ENCODE measurements around the gene MMADHC. TPM values are rescaled to one million over a fixed set of nuclear protein-coding genes. Genes with fewer than 3 reads are reported as not detected.
A peak's percentile ranks its signal among the peaks of the same experiment; 100 is the strongest.

The MMADHC gene
- total RNA-seq, 2 donors from 2014 or later: 63.7 to 121 TPM

GRCh38 chr2:149556452-149556851 lies 31.1 kb downstream of the MMADHC start:
- 33% methylated on average over 1 of the region's 1 CpG for WGBS

DNA sequence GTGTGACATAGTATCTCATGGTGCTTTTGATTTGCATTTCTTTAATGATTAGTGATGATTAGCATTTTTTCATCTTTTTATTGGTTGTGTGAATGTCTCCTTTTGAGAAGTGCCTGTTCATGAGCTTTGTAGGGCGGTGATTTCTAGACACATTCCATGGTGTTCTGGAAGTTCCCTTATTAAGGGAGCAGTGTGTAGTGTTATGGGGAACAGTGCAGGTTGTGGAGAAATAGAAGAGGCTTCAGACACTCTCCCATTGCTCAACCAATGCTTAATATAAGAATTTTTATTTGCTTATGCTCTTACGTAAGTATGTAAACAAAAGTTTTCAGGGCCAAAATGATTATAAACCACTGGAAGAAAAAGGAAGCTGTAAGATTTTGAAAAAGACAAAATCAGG lies 34.7 kb downstream of the MMADHC start:
- no peak for DNase-seq (ENCODE audit: low spot score)
- intact Hi-C loops (cut with DNase I): loop anchor here (10.0 kb wide), 1 partner anchor 218 kb away; the partner anchor contains the start of gene LYPD6
- Histone ChIP-seq H3K27me3 (replicated peaks; ENCODE audit: insufficient read depth) (no peaks in the 10 kb centered on the region), H3K27ac (no peak overlapping the region), H3K36me3 (no peaks in the 10 kb centered on the region), H3K4me1 (replicated peaks) (no peaks in the 10 kb centered on the region), H3K9me3 (no peaks in the 10 kb centered on the region), H3K4me3 (no peak overlapping the region)
- TF ChIP-seq POLR2A (IDR thresholded peaks at IDR 0.05) (no peak), CTCF (IDR thresholded peaks at IDR 0.05) (no peak), POLR2AphosphoS5 (IDR thresholded peaks at IDR 0.05) (no peak)
- 70% methylated on average over 2 of the region's 2 CpGs for WGBS

More at GRCh38 chr2:149556452-149556851, 31.1 kb downstream of the MMADHC start:
- no peaks in the 10 kb centered on the region for H3K36me3 ChIP-seq
- H3K4me1 ChIP-seq (replicated peaks): no peaks in the 10 kb centered on the region
- no peak overlapping the region for H3K4me3 ChIP-seq
- DNase-seq (ENCODE audit: low spot score): no peak
- no peaks in the 10 kb centered on the region for H3K27me3 ChIP-seq (replicated peaks; ENCODE audit: insufficient read depth)
- intact Hi-C loops (cut with DNase I): loop anchor here (10.0 kb wide), 1 partner anchor 222 kb away; the partner anchor contains the start of gene LYPD6
- TF ChIP-seq POLR2A (IDR thresholded peaks at IDR 0.05) (no peak), POLR2AphosphoS5 (IDR thresholded peaks at IDR 0.05) (peak; percentile 43)
- no peaks in the 10 kb centered on the region for H3K9me3 ChIP-seq
- no peak overlapping the region for H3K27ac ChIP-seq

- Histone ChIP-seq H3K27ac (no peak overlapping the region), H3K27me3 (replicated peaks; ENCODE audit: insufficient read depth) (no peaks in the 10 kb centered on the region), H3K4me3 (no peak overlapping the region), H3K36me3 (no peaks in the 10 kb centered on the region), H3K9me3 (no peaks in the 10 kb centered on the region), H3K4me1 (replicated peaks) (no peaks in the 10 kb centered on the region)
- intact Hi-C loops (cut with DNase I): loop anchor here (10.0 kb wide), 1 partner anchor 217 kb away; the partner anchor contains the start of gene LYPD6
- 99% methylated on average over 4 of the region's 4 CpGs for WGBS
- no peak for DNase-seq (ENCODE audit: low spot score)
- TF ChIP-seq POLR2A (IDR thresholded peaks at IDR 0.05) (no peak), POLR2AphosphoS5 (IDR thresholded peaks at IDR 0.05) (no peak), CTCF (IDR thresholded peaks at IDR 0.05) (no peak)
Measured at GRCh38 chr2:149552226-149552625, 35.3 kb downstream of the MMADHC start.

GRCh38 chr2:149544692-149545091 lies 42.9 kb downstream of the MMADHC start:
- DNase-seq (ENCODE audit: low spot score): no peak
- 73% methylated on average over 1 of the region's 1 CpG for WGBS
- H3K27ac ChIP-seq: no peak overlapping the region
- H3K36me3 ChIP-seq: no peaks in the 10 kb centered on the region
- no peak for TF ChIP-seq CTCF (IDR thresholded peaks at IDR 0.05)
- no peak for TF ChIP-seq POLR2AphosphoS5 (IDR thresholded peaks at IDR 0.05)
- TF ChIP-seq POLR2A (IDR thresholded peaks at IDR 0.05): no peak
- H3K4me1 ChIP-seq (replicated peaks): no peaks in the 10 kb centered on the region
- intact Hi-C loops (cut with DNase I): no loop called here
- no peak overlapping the region for H3K4me3 ChIP-seq
- no peaks in the 10 kb centered on the region for H3K27me3 ChIP-seq (replicated peaks; ENCODE audit: insufficient read depth)
- H3K9me3 ChIP-seq: no peaks in the 10 kb centered on the region

- H3K4me1 ChIP-seq (replicated peaks): no peaks in the 10 kb centered on the region
- no peaks in the 10 kb centered on the region for H3K36me3 ChIP-seq
- no peak for DNase-seq (ENCODE audit: low spot score)
- H3K9me3 ChIP-seq: no peaks in the 10 kb centered on the region
- intact Hi-C loops (cut with DNase I): no loop called here
- 82% methylated on average over 1 of the region's 1 CpG for WGBS
- TF ChIP-seq POLR2AphosphoS5 (IDR thresholded peaks at IDR 0.05): no peak
- no peak for TF ChIP-seq POLR2A (IDR thresholded peaks at IDR 0.05)
- TF ChIP-seq CTCF (IDR thresholded peaks at IDR 0.05): no peak
- H3K4me3 ChIP-seq: no peak overlapping the region
- no peaks in the 10 kb centered on the region for H3K27me3 ChIP-seq (replicated peaks; ENCODE audit: insufficient read depth)
- H3K27ac ChIP-seq: no peak overlapping the region
Measured at GRCh38 chr2:149543845-149544244, 43.7 kb downstream of the MMADHC start.

All from prostate gland (tissue), 2 donors.